Activated CD4-positive, alpha-beta T cell treated with anti-CD3 and anti-CD28 coated beads, Interleukin-2, Interleukin-6, amounts not matched to agents 100 ng/mL and 50 ng/mL, durations not matched to agents 16 hours and 8 hours (primary cell): ENCODE measurements around the gene CEACAM20.
"Not testable (repeated sequence)": the region's sequence is repeated elsewhere in the genome, so short reads cannot be mapped to it uniquely, and the experiment has no call there.

Experiments used
- DNase-seq: peaks from one replicate; pipeline ENCODE4 v3.0.0-alpha.2; 2020

Gene CEACAM20

DNA sequence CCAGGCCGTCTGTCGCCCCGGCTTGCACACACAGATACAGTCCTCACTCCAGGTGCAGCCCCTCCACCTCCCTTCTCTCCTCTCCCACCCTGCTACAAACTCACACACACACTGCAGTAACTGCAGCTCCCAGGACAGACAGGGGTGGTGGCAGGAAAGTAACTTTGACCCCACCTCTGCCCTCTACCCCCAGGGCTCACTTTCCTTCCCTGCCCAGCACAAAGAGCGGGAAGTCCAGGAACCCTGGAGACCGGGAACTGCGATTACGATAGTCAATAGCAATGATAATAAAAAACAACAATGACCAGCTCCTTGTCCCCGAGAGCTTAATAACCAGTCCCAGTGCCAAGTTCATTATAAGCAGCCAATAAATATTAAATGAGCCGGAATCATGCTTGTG is at the start of gene CEACAM20:
CEACAM20 (minus strand) TSS at position 140 of the 400 bp plus-strand sequence. CDS start 166 bp downstream, outside the sequence.
- no peak for DNase-seq

DNA sequence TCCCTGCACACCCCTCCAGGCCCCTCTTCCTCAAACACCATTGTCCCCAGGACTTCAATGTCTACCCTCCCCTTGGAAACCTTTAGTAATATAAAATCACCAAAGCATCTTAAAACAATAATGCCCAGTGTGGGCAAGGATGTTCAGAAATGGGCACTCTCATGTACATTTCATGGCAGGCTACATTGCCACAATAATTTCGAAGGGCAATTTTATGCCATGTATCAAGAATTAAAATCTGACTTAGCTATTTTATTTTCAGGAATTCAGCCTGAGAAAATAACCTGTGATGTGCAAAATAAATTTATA is 48.0 kb upstream of the CEACAM20 start:
- DNase-seq, result no peak

DNA sequence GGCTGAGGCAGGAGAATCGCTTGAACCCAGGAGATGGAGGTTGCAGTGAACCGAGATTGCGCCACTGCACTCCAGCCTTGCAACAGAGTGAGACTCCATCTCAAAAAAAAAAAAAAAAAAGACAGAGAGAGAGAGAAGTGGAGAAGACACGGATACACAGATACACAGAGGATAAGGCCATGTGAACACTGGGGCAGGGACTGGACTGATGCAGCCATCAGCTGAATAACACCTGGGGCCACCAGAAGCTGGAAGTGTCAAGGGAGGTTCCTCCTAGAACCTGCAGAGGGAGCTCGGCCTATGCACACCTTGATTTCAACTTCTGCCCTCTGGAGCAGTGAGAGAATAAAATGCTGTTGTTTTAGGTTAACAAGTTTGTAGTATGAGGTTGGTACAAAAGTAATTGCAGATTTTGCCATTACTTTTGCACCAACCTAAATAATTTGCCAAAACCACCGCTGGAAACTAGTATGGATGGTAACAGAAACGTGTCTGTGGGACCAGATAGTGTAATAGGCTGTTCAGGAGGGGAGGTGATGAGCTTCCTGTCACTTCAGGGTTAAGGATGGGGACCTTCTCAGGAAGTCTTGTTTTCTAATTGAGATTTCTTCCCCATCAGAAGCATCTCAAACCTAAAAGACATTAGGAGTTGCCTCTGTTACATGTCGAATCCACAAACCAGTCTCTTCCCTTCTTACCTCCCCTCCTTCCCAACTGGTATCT is 47.5 kb upstream of the CEACAM20 start:
- DNase-seq, result peak; percentile 23

DNA sequence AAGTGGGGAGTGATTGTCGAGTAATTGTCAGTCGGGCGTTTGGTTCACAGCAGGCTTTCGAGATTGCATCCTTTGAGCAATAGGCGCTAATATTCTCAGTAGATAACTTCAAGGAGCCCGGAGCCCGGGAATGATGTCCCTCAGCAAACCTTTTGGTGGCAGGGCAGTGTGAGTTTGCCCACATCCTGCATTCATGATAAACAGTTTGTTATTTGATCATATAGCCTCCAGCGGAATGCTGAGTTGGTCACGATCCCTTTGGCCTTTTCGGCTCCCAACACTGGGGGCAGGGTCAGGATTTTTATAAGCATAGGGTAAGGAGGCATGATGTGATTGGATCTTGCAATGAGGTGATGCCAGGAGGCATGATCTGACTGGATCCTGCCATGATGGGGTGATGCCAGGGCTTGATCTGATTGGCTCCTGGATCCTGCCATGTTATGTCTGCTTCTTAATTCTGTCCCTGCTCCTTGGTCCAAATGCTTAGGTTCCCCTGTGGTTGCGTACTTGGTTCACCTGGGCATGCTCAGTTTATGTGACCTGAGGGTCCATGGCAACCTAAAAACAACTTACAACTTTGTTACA is 45.7 kb upstream of the CEACAM20 start:
- no peak for DNase-seq

- DNase-seq, result no peak
These were observed 44.9 kb upstream of the CEACAM20 start for GRCh38 chr19:44574186-44574950.

DNA sequence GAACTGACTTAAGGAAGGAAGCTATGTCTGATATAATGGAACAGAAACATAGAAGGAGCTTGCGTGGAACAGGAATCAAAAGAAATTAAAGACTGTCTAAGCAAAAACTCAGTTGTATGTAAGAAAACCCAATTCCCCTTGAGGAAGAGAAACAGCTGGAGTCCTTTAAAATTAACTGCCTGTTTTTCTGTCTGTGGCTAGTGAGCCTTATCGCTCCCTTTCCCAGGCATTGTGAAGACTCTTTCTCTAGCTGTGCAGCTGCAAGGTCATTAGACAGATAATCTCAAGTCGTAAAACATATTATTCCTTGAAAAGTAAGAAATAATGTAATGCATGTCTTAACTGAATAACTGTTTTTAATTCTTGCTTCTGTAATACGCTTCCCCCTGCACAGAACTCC is 44.2 kb upstream of the CEACAM20 start:
- DNase-seq, result no peak

DNA sequence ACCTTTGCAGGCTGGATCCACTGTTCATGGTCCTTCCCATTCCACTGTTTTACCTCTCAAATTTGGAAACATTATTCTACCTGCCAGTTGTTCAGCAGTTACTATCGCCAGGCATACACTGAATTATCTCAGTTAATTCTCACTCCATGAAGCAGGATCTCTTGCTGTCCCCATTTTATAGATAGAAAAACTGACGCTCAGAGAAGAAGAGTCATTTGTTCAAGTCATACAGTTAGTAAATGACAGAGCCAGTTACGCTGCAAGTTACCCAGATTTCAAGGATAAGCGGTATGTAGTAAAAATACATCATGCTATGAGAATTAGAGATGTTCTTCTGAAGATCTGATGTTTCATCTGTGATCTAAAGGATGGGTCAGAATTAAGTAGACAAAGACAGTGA is 43.7 kb upstream of the CEACAM20 start:
- no peak for DNase-seq

- DNase-seq, result no peak
These were observed 43.1 kb upstream of the CEACAM20 start for GRCh38 chr19:44572581-44572900.

- DNase-seq, result no peak
These were observed 42.5 kb upstream of the CEACAM20 start for GRCh38 chr19:44571830-44572580.

DNA sequence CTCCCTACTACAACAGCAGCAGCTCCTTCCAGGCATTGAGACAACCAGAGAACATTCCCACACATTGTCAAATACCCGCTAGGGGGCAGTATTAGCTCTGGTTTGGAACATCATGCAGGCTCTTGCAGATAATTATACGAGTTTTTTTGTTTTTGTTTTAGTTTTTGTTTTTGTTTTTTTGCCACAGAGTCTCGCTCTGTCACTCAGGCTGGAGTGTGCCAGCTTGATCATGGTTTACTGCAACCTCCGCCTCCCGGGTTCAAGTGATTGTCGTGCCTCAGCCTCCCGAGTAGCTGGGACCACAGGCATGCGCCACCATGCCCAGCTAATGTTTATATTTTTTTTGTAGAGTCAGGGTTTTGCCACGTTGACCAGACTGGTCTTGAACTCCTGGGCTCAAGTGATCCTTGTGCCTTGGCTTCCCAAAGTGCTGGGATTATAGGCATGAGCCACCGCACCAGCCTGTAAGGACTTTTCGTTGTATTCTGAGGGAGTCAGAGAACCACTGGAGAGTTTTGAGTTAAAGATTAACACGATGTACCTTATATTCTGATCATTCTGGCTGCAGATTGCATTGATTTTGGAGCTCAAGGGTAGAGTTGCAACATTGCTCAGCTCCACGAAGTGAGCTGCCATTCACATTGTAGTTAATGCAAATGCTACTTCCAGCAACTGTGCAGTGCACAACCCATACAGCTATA is 41.7 kb upstream of the CEACAM20 start:
- peak; percentile 76 for DNase-seq

GRCh38 chr19:44570603-44570983 is 41.1 kb upstream of the CEACAM20 start:
- DNase-seq, result no peak

- no peak for DNase-seq
These were observed 38.3 kb upstream of the CEACAM20 start for GRCh38 chr19:44567745-44568144.

DNA sequence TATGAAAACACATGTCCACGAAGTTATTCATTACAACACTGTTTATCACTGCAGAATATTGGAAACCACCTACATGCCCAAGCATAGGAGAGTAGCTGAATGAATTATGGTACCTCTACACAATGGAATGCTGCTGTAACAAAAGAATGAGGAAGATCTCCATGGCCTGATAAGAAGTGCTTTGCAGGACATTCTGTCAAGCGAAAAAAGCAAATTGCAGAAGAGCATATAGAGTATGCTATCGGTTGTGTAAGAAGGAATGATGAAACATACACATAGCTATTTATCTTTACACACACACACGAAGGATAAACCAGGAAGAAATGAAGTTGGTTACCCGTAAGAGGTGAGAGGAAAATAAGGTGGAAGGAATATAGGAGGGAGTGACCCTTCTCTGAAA is 37.5 kb upstream of the CEACAM20 start:
- no peak for DNase-seq

DNA sequence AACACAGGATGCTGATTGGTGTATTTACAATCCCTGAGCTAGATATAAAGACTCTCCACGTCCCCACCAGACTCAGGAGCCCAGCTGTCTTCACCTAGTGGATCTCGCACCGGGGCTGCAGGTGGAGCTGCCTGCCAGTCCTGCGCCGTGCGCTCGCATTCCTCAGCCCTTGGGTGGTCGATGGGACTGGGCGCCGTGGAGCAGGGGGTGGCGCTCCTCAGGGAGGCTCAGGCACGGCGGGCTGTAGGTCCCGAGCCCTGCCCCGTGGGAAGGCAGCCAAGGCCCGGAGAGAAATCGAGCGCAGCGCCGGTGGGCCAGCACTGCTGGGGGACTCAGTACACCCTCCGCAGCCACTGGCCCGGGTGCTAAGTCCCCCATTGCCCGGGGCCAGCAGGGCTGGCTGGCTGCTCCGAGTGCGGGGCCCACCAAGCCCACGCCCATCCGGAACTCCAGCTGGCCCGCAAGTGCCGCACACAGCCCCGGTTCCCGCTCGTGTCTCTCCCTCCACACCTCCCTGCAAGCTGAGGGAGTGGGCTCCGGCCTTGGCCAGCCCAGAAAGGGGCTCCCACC is 33.7 kb upstream of the CEACAM20 start:
- DNase-seq, result not testable (repeated sequence)

GRCh38 chr19:44557933-44558332 is 28.5 kb upstream of the CEACAM20 start:
- DNase-seq, result no peak

GRCh38 chr19:44554641-44555246 is 25.3 kb upstream of the CEACAM20 start:
- no peak for DNase-seq

- no peak for DNase-seq
These were observed 24.1 kb upstream of the CEACAM20 start for GRCh38 chr19:44553478-44554171.

DNA sequence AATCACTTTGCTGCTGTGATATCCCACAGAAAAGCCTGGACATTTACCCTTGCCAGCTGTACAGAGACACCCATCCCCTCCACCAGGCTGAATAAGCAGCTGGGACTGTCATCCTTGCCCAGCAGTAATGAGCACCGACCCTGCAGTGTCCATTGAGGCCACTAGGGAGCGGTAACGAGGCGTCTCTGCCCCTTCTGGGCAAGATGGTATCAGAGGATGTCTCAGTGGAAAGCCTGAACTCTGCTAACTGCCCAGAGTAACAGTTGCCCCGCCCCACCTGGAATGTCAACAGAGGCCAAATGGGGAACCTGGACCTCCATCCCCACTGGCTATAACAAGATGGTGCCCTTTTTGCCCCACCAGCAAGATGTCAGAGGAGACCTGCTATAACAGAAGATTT is 22.8 kb upstream of the CEACAM20 start:
- peak; percentile 50 for DNase-seq

DNA sequence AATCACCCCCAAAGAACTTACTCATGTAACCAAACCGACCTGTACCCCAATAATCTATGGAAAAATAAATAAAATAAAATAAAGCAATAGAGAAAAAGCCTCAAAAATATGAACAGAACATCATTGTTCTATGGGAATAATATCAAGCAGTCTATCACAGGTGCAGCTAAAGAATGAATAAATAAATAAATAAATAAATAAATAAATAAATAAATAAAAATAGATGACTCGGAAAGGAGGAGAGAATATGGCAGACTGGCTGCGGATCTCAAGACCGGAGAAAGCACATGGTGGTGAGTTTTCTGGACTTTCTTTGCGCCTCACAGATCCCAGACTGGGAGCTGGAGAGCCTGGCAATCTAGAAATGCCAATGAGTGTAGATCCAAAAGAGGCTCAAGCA is 22.4 kb upstream of the CEACAM20 start:
- DNase-seq, result no peak

- not testable (repeated sequence) for DNase-seq
These were observed 21.5 kb upstream of the CEACAM20 start for GRCh38 chr19:44550976-44551375.

DNA sequence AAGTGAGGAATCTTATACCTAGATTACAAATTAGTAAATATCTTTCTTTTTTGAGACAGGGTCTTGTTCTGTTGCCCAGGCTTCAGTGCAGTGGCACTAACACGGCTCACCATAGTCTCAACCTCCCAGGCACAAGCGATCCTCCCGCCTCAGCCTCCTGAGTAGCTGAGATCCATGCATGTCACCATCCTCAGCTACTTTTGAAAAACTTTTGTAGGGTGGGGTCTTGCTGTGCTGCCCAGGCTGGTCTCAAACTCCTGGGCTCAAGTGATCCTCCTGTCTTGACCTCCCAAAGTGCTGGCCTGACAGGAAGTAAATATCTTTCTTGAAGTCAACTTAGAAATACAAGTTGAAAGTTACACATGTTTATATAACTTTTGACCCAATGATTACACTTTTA is 20.0 kb upstream of the CEACAM20 start:
- DNase-seq, result no peak

GRCh38 chr19:44548736-44549135 is 19.3 kb upstream of the CEACAM20 start:
- no peak for DNase-seq
